Renal cortical epithelial cell (primary cell): Measurements from ENCODE around the gene ARNT2. TPM values are rescaled to one million over a fixed set of nuclear protein-coding genes. Genes with fewer than 3 reads are reported as not detected.

Source experiments
- DNase-seq: peaks from one replicate; pipeline ENCODE4 v3.0.0-alpha.2; 2011; ENCODE audit warnings: low read depth
- total RNA-seq: library from RNA; depleted of rRNA; stranded (reverse); fragments of >200 nt; gene quantifications from 2 replicates; pipeline ENCODE4 v1.2.3, GENCODE V29; 2014

Gene ARNT2
- total RNA-seq, 1 donor from 2014 or later = 20.8 TPM

- DNase-seq = no peak
These were observed 62.4 kb downstream of the ARNT2 start for GRCh38 chr15:80466543-80466942.

DNA sequence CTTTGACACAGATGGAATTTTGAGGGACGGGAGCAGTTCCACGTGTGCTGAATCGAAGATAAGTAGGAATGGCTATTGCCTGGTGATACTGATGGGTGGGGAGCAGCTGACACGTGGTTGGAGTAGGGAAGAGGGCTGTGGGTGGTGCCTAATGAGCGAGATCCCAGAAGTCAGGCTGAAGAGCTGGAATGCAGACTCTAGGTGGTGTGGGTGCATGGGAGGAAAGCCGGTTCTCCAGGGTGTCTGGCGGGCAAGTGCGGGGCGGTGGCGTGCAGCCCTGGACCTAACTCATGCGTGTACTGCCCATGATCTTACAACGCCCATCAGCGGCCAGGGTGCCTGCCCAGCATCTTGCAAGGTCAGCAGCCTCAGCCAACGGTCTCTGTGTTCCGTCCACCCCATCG, 63.1 kb downstream of the ARNT2 start:
- DNase-seq = no peak

GRCh38 chr15:80468796-80469195, 64.6 kb downstream of the ARNT2 start:
- DNase-seq = no peak

DNA sequence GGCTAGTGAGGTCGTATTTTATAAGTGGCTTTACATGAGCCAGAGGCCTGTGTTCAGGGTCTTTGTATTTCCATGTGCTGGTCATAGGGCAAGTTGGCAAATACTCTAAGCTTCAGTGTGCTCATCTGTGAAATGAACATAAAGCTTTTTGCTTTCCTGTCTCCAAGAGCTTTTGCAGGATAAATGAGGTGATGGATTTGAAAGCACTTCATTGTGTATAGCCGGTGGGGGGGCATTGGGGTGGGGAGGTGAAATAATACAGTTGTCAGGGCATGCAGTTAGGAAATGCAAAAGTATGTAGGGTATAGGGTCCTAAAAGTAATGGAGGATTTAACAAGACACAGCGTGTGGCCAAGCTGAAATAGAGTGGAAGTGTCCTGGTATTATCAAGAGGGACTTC, 67.7 kb downstream of the ARNT2 start:
- no peak for DNase-seq

GRCh38 chr15:80473286-80474223, 69.4 kb downstream of the ARNT2 start:
- no peak for DNase-seq

DNA sequence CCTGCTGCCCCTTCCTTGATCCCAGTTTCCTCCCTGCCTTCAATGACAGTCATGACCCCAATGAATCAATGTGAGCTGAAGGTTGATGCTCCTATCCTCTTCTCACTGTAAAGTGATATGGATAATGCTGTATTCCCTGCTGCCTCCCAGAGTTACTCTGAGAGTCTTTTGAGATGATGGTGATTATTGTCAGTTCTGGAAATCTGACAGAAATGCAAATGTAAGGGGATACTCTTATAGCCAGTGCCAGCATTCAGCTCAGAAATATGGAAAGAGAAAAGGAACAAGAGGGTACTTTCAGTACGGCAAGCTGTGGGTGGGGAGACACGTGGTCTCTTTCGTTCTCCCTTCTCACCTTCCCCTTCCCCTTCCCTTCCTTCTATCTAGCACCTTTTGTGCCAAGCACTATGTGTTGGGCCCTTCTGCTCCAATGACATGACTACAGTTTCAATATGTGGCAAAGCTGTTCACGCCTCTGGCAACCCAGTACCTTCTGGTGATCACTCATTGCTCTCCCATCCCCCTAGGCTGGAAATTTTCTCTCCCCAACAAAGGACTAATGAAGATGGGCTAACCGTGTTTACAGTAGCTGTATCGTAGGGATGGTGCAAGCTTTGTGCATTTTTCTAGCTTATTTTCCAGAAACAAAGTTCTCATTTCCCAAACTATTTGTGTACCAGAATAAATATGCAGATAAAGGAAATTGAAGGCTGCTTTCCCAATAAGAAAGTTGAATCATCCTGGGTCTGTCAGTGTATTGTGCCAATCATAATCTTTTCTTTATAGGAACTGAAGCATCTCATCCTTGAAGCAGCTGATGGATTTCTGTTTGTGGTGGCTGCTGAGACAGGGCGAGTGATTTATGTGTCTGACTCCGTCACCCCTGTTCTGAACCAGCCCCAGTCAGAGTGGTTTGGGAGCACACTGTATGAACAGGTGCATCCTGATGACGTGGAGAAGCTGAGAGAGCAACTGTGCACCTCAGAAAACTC, 70.3 kb downstream of the ARNT2 start:
- no peak for DNase-seq

DNA sequence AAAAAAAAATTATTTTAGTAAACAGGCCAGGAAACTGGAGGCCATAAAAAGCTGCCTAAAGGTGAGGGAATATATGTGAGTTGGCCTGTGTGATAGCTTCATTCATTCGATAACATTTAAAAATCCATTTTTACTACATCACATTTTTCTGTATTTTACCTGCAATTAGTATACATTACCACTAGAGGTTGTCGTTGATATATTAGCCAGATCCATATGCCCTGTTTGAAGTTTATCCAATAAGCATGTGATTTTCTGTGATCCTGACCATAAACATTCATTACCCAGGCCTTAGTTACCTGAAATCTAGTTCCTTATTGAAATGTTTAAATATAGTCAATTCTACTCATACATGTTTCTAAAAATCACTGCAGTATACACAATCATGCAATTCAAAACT, 71.4 kb downstream of the ARNT2 start:
- DNase-seq = no peak

GRCh38 chr15:80476036-80476435, 71.9 kb downstream of the ARNT2 start:
- DNase-seq = no peak

- DNase-seq = peak; percentile 33
These were observed 73.9 kb downstream of the ARNT2 start for GRCh38 chr15:80478075-80478474.

GRCh38 chr15:80479191-80479590, 75.0 kb downstream of the ARNT2 start:
- DNase-seq = no peak

- no peak for DNase-seq
These were observed 76.1 kb downstream of the ARNT2 start for GRCh38 chr15:80480171-80480811.

- peak; percentile 65 for DNase-seq
These were observed 76.7 kb downstream of the ARNT2 start for GRCh38 chr15:80480909-80481308.

GRCh38 chr15:80482696-80483095, 78.5 kb downstream of the ARNT2 start:
- no peak for DNase-seq

DNA sequence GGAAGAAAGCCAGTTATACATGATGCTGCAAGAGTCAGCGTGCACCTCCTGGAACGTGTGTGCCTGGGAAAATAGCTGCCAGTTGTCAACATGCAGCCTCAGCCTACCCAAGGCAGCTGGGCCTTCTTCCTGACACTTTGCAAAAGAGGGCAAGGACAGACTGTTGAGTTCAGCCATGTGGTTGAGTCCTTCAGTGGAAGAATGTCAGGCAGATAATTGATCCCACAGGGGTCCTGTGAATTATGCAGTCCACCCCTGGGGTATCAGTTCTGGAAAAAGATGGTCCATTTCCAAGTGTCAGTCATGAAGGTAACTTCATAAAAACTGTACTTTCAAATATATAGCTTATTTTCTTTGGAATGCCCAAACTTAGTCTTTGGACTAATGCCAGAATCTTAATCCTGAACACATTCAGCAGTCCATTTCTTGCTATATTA, 79.6 kb downstream of the ARNT2 start:
- DNase-seq = no peak

GRCh38 chr15:80484333-80484864, 80.2 kb downstream of the ARNT2 start:
- no peak for DNase-seq

GRCh38 chr15:80485370-80486164, 81.4 kb downstream of the ARNT2 start:
- no peak for DNase-seq

GRCh38 chr15:80487839-80488390, 83.7 kb downstream of the ARNT2 start:
- DNase-seq = no peak

- DNase-seq = peak; percentile 56
These were observed 84.9 kb downstream of the ARNT2 start for GRCh38 chr15:80489030-80489594.

DNA sequence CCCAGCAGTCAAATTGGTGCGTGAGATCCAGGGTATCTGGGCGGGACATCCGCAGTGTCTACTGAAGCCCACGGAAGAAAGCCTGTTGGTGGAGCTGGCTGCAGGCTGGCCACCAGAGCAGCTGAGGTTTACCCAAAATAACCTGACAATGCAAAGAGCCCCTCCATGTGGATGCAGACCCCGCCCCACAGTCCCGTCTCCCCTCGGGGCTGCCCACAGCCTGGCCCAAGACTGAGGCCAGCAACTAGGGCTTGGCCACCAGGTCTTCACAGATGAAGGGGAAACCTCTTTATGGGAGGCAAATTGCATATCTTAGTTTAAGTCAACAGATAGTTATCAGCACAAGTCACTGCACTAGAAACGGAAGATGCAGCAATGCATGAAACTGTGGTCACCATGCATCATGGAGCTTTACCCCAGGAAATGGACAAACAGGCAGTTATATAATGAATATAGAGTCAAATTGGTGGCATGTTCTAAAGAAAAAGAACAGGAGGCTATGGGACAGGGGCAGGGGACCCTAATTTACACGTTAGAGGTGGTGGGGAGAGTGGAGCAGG, 86.3 kb downstream of the ARNT2 start:
- DNase-seq = peak; percentile 48
